Thoracic aorta (tissue), 2 donors: ENCODE data around the gene GPHN. TPM values are rescaled to one million over a fixed set of nuclear protein-coding genes. Genes with fewer than 3 reads are reported as not detected.

ENCODE experiments used
- ATAC-seq: fragments of 150-250 bp; one replicate; pipeline ENCODE4 v1.8.0; 2017; ENCODE audit warnings: low read depth; ENCODE audit not compliant: insufficient number of reproducible peaks, low FRiP score
- DNase-seq: peaks from one replicate; pipeline ENCODE4 v3.0.0-alpha.2; 2020; ENCODE audit warnings: low spot score
- H3K27ac ChIP-seq, 2 donors: fragments of 200-600 bp; sonication (generic); 1 replicate in 1 of 2; 2 replicates in 1 of 2; pipeline ENCODE4 v1.5.1; 2016; ENCODE audit warnings: mild to moderate bottlenecking in 2 of 2, moderate library complexity in 2 of 2
- H3K27me3 ChIP-seq: fragments of 200-600 bp; sonication (generic); replicated peaks from 2 replicates; pipeline ENCODE4 v1.6.0; 2016; ENCODE audit warnings: mild to moderate bottlenecking; ENCODE audit not compliant: insufficient read depth
- H3K36me3 ChIP-seq: fragments of 200-600 bp; sonication (generic); one replicate; pipeline ENCODE4 v1.5.1; 2016
- H3K4me1 ChIP-seq, 2 donors: fragments of 200-600 bp; sonication (generic); 1 replicate in 1 of 2; 2 replicates in 1 of 2; pipeline versions ENCODE4 v1.5.1 to v1.6.0; 2016; ENCODE audit warnings: low read depth in 2 of 2, mild to moderate bottlenecking in 1 of 2; ENCODE audit not compliant: control insufficient read depth in 1 of 2
- H3K4me3 ChIP-seq: fragments of 200-600 bp; sonication (generic); 2 replicates; pipeline ENCODE4 v1.5.1; 2016; ENCODE audit warnings: mild to moderate bottlenecking
- H3K9me3 ChIP-seq: fragments of 200-600 bp; sonication (generic); 2 replicates; pipeline ENCODE4 v1.5.1; 2016
- CTCF ChIP-seq: fragments of 200-600 bp; sonication (generic); IDR thresholded peaks from one replicate; pipeline ENCODE4 v1.5.1; 2019; ENCODE audit warnings: antibody characterized with exemption
- total RNA-seq, 2 donors: library from RNA; depleted of rRNA; stranded (reverse); fragments of >200 nt; gene quantifications; one replicate each; pipeline versions ENCODE4 v1.1.0 to v1.2.3, GENCODE V29; 2016

The GPHN gene
- total RNA-seq, 2 donors from 2014 or later = 14.0 to 14.2 TPM

- peaks cover 0 to 5% of the 10 kb centered on the region in 2 donors for H3K4me1 ChIP-seq
- DNase-seq (no peak), ATAC-seq (peak; percentile 88)
- H3K27me3 ChIP-seq = no peaks in the 10 kb centered on the region
- no peaks in the 10 kb centered on the region for H3K36me3 ChIP-seq
- TF ChIP-seq CTCF = no peak
- H3K9me3 ChIP-seq = no peaks in the 10 kb centered on the region
- H3K27ac ChIP-seq = no peak overlapping the region
- no peak overlapping the region for H3K4me3 ChIP-seq
Measured at GRCh38 chr14:67186789-67187584, 679.0 kb downstream of the GPHN start.

GRCh38 chr14:67187826-67188225, 679.9 kb downstream of the GPHN start:
- H3K9me3 ChIP-seq = no peaks in the 10 kb centered on the region
- no peak overlapping the region for H3K4me3 ChIP-seq
- DNase-seq = no peak
- TF ChIP-seq CTCF = no peak
- peaks cover 0 to 5% of the 10 kb centered on the region in 2 donors for H3K4me1 ChIP-seq
- ATAC-seq = no peak
- no peak overlapping the region for H3K27ac ChIP-seq
- H3K27me3 ChIP-seq = no peaks in the 10 kb centered on the region
- H3K36me3 ChIP-seq = no peaks in the 10 kb centered on the region

GRCh38 chr14:67188326-67188725, 680.4 kb downstream of the GPHN start:
- no peaks in the 10 kb centered on the region for H3K9me3 ChIP-seq
- H3K27me3 ChIP-seq = no peaks in the 10 kb centered on the region
- no peaks in the 10 kb centered on the region for H3K36me3 ChIP-seq
- peaks cover 0 to 5% of the 10 kb centered on the region in 2 donors for H3K4me1 ChIP-seq
- DNase-seq (no peak), ATAC-seq (no peak)
- no peak overlapping the region for H3K27ac ChIP-seq
- no peak overlapping the region for H3K4me3 ChIP-seq
- no peak for TF ChIP-seq CTCF

- ATAC-seq = no peak
- H3K9me3 ChIP-seq = no peaks in the 10 kb centered on the region
- DNase-seq = no peak
- peaks cover 0 to 5% of the 10 kb centered on the region in 2 donors for H3K4me1 ChIP-seq
- no peak overlapping the region for H3K27ac ChIP-seq
- TF ChIP-seq CTCF = no peak
- H3K36me3 ChIP-seq = no peaks in the 10 kb centered on the region
- no peak overlapping the region for H3K4me3 ChIP-seq
- H3K27me3 ChIP-seq = no peaks in the 10 kb centered on the region
Measured at GRCh38 chr14:67191768-67192290, 683.9 kb downstream of the GPHN start.

- ATAC-seq = no peak
Measured at GRCh38 chr14:67192366-67192765, 684.4 kb downstream of the GPHN start.

More at GRCh38 chr14:67192366-67192765, 684.4 kb downstream of the GPHN start:
- Histone ChIP-seq H3K4me3 (no peak overlapping the region), H3K9me3 (no peaks in the 10 kb centered on the region), H3K4me1 (peaks cover 0 to 2% of the 10 kb centered on the region in 2 donors), H3K27ac (no peak overlapping the region), H3K36me3 (no peaks in the 10 kb centered on the region), H3K27me3 (no peaks in the 10 kb centered on the region)
- DNase-seq = no peak
- TF ChIP-seq CTCF = no peak
